GM12875 (cell line): ENCODE data around the gene IRX4.

ENCODE experiments used
- H3K4me3 ChIP-seq: one replicate; pipeline ENCODE4 v1.5.1; 2011; ENCODE audit warnings: low read depth, low read length, control low read depth
- TF ChIP-seq, protein P1 (sequence below): IDR thresholded peaks from 2 replicates; pipeline ENCODE4 v1.5.1; 2011; ENCODE audit warnings: low read depth, mild to moderate bottlenecking, control low read depth, inconsistent platforms, low read length, moderate library complexity, borderline replicate concordance; ENCODE audit not compliant: insufficient read depth

Gene IRX4

DNA sequence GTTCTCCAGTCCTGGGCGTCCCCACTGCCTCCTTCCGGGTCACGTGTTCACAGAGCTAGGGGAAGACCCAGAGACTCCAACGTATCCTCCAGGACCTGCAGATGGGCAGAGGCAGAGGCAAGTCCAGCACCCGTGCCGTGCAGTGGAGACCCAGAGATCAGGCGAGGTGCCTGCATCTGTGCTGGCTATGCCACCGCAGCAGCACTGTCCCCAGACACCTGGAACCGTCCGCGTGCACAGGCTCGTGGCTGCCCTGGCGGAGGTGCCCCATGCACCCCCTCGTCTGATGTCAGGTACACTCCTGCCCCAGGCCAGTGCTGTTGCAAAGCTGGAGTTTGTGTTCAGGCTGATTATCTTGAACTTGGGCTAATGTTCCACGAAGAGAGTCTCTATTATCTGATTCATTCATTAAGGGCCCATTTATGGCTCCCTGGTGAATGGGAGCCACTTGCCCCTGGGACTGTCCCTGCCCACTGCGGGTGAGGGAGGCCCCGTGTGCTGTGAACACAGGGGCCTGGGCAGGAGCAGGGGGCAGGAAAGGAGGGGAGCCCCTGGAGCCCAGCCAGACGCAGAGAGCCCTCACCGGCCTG is 13.7 kb downstream of the IRX4 start:
- TF ChIP-seq, protein P1, sequence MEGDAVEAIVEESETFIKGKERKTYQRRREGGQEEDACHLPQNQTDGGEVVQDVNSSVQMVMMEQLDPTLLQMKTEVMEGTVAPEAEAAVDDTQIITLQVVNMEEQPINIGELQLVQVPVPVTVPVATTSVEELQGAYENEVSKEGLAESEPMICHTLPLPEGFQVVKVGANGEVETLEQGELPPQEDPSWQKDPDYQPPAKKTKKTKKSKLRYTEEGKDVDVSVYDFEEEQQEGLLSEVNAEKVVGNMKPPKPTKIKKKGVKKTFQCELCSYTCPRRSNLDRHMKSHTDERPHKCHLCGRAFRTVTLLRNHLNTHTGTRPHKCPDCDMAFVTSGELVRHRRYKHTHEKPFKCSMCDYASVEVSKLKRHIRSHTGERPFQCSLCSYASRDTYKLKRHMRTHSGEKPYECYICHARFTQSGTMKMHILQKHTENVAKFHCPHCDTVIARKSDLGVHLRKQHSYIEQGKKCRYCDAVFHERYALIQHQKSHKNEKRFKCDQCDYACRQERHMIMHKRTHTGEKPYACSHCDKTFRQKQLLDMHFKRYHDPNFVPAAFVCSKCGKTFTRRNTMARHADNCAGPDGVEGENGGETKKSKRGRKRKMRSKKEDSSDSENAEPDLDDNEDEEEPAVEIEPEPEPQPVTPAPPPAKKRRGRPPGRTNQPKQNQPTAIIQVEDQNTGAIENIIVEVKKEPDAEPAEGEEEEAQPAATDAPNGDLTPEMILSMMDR, result no peak
- H3K4me3 ChIP-seq, result no peak overlapping the region

DNA sequence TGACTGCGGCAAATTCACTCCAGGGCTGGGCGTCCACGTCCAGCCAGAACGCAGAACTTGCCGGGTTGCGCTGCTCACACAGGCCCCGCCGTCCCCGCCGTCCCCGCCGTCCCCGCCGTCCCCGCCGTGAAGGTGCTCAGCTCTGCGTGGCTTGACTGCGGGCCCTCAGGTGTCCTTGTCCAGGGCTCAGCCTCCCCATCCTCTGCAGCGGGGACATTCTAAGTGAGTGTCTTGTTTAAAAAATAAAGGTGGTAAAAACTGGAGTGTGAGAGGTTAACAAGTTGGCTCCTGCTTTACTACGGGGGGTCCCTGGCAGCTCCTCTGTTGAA is 14.9 kb downstream of the IRX4 start:
- no peak overlapping the region for H3K4me3 ChIP-seq
- TF ChIP-seq, protein P1, result no peak

DNA sequence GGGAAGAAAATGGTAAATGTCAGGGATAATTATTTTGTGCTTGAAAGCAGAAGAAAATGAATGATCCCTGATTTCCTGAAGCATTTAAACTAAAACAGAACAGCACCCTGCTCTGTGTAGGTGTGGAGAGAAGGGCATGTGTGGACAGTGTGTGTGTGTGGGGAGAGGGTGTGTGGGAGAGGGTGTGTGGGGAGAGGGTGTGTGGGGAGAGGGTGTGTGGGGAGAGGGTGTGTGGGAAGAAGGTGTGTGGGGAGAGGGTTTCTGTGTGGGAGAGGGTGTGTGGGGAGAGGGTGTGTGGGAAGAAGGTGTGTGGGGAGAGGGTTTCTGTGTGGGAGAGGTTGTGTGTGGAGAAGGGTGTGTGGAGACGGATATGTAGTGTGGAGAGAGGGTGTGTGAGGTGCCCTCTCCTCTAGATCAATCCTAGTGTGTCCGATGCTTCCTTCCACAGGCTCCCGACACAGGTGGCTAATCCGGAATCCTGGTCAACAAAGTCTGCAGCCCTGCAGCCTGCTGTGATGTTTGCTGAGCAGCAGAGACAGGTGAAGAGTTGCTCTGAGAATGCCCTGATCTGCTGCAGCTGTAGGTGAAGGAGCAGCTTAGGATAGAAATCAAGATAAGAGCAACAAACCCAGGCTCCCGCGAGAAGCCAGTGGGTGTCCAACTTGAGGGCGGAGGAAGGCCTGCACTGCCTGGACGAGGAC is 15.5 kb downstream of the IRX4 start:
- H3K4me3 ChIP-seq, result no peak overlapping the region
- TF ChIP-seq, protein P1, result no peak

DNA sequence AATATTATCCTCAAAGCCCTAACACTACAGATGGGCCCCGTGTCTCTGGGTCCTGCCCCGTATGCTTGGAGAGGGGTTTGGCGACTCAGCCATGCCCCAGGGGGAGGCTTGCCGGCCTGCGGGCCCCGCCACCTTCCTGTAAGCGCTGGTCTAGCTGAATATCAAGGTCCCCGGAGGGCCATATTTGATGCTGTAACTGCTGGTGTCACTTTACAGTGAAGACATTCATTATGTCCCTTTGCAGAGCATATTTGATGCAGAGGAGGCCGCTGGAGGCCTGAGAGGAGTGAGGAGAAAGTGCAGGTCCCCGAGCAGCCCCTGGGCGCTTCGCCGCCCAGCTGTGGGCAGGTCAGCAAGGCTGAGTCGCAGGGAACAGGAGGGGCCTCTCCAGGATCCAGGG is 16.8 kb downstream of the IRX4 start:
- TF ChIP-seq, protein P1, result no peak
- H3K4me3 ChIP-seq, result no peak overlapping the region

DNA sequence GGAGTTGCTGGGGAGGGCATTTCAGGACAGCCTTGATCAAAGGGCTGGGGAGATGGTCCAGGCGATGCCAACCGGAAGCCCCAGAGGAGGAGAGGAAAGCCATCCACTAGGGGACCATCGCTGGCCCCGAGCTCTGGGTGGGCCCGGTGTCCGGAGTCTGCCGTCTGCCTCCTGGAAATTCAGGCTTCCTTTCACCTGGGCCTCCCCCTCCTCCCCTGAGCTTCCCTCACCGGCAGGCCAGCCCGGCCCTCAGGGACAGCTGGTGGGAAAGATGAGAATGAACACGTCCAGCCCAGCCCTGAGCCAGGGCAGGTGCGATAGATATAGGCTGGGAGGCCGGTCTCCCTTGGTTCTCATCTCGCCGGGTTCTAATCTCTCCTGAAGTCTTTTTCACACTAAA is 17.2 kb downstream of the IRX4 start:
- no peak overlapping the region for H3K4me3 ChIP-seq
- TF ChIP-seq, protein P1, result no peak

DNA sequence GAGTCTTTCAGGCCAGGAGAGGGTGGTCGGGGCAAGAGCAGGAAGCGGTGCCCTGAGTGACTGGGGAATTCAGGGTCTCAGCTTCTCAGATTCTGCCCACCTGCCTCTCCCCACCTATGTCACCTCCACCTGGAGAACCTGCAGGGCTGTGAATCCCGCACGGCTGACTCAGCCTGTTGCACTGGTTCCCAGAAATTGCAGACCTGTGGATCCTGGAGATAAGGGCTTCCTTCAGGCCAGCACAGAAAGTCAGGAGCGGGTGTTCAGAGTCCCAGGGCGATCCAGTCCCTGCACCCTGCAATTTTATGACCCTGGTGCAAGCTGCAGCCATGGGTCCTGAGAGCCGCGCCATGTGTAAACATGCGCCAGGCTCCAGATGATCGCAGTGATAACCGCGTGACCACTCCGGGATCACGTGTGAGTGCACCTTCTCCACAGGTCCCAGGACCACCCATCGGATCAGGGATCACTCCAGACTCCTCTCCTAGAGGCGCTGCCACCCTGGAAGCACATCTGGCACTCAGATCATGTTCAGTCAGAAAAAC is 17.8 kb downstream of the IRX4 start:
- H3K4me3 ChIP-seq, result no peak overlapping the region
- TF ChIP-seq, protein P1, result no peak

DNA sequence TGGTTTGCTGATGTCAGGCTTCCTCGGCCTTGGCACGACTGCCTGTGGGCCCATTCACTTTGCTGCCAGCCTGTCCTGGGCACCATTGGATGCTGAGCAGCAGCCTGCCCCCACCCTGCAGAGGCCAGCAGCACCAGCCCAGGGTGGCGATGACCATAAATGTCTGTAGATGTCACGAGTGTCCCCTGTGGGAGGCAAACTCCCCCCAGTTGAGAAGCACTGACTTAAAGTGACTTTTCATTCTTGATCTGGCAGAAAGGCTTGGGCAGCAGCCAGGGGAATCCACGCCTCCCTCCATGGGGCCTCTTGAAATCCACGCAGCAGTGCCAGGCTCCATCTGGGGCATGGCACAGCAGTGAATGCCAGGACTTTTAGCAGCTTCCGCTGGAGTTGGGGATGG is 21.8 kb downstream of the IRX4 start:
- H3K4me3 ChIP-seq, result no peak overlapping the region
- TF ChIP-seq, protein P1, result no peak
